ENCODE data around the gene PRSS53.

DNA sequence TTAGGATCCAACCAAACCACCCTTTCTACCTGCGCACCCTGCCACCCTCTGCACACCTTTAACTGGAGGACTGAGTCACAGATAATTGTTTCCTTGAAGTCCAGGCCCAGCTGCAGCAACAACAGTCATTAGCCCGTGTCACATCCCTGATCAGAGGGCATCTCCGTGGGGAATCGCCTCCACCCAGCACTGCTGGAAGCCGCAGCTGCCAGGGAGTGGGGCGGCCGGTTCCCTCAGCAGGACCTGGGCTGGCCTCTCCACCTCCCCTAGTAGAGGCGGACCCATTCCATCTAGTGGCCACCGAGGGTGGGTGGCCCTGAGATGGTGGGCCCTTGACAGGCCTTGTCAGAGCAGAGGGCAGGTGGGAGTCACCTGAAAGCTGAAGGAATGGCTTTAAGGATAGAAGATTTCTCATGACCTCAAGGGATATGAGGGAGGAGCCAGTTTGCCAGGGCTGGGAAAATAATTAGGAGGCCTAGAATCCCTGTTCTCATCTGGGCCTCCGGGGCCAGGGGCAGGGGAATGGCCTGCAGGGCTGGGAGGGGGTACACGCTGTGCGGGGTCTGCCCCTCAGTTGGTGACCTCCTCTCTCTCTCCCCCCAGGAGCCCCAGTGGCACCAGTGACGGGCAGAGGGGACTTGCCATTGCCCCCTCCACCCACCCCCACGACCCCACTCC lies 6.2 kb downstream of the PRSS53 start:
- TF ChIP-seq, protein P1, sequence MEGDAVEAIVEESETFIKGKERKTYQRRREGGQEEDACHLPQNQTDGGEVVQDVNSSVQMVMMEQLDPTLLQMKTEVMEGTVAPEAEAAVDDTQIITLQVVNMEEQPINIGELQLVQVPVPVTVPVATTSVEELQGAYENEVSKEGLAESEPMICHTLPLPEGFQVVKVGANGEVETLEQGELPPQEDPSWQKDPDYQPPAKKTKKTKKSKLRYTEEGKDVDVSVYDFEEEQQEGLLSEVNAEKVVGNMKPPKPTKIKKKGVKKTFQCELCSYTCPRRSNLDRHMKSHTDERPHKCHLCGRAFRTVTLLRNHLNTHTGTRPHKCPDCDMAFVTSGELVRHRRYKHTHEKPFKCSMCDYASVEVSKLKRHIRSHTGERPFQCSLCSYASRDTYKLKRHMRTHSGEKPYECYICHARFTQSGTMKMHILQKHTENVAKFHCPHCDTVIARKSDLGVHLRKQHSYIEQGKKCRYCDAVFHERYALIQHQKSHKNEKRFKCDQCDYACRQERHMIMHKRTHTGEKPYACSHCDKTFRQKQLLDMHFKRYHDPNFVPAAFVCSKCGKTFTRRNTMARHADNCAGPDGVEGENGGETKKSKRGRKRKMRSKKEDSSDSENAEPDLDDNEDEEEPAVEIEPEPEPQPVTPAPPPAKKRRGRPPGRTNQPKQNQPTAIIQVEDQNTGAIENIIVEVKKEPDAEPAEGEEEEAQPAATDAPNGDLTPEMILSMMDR (conservative IDR thresholded peaks at IDR 0.05; ENCODE audit: low read length), result no peak
- no peak for TF ChIP-seq EZH2phosphoT487 (IDR thresholded peaks at IDR 0.05; ENCODE audit: borderline replicate concordance, low read depth, low read length)
